ENCODE results near the gene MOCOS.

Gene MOCOS

GRCh38 chr18:36265015-36265414, 77.7 kb downstream of the MOCOS start:
- in situ Hi-C loops (cut with HindIII; ENCODE audit: low sequenced_read_pairs), result loop anchor here (25.0 kb wide), 1 partner anchor 178 kb away; no protein-coding TSS in a partner anchor

- in situ Hi-C loops (cut with HindIII; ENCODE audit: low sequenced_read_pairs), result loop anchor here (25.0 kb wide), 1 partner anchor 182 kb away; no protein-coding TSS in a partner anchor
These were observed 81.9 kb downstream of the MOCOS start for GRCh38 chr18:36269157-36269556.

GRCh38 chr18:36271153-36271552, 83.9 kb downstream of the MOCOS start:
- in situ Hi-C loops (cut with HindIII; ENCODE audit: low sequenced_read_pairs), result loop anchor here (25.0 kb wide), 1 partner anchor 184 kb away; no protein-coding TSS in a partner anchor

- in situ Hi-C loops (cut with HindIII; ENCODE audit: low sequenced_read_pairs), result loop anchor here (25.0 kb wide), 1 partner anchor 186 kb away; no protein-coding TSS in a partner anchor
These were observed 86.0 kb downstream of the MOCOS start for GRCh38 chr18:36273347-36273746.

- in situ Hi-C loops (cut with HindIII; ENCODE audit: low sequenced_read_pairs), result loop anchor here (25.0 kb wide), 1 partner anchor 187 kb away; no protein-coding TSS in a partner anchor
These were observed 86.9 kb downstream of the MOCOS start for GRCh38 chr18:36274083-36274715.

- in situ Hi-C loops (cut with HindIII; ENCODE audit: low sequenced_read_pairs), result no loop called here
These were observed 88.3 kb downstream of the MOCOS start for GRCh38 chr18:36275561-36275960.

GRCh38 chr18:36279001-36279400, 91.7 kb downstream of the MOCOS start:
- in situ Hi-C loops (cut with HindIII; ENCODE audit: low sequenced_read_pairs), result no loop called here

- in situ Hi-C loops (cut with HindIII; ENCODE audit: low sequenced_read_pairs), result no loop called here
These were observed 94.6 kb downstream of the MOCOS start for GRCh38 chr18:36281936-36282335.

GRCh38 chr18:36283448-36283847, 96.2 kb downstream of the MOCOS start:
- in situ Hi-C loops (cut with HindIII; ENCODE audit: low sequenced_read_pairs), result no loop called here

GRCh38 chr18:36284268-36284667, 97.0 kb downstream of the MOCOS start:
- in situ Hi-C loops (cut with HindIII; ENCODE audit: low sequenced_read_pairs), result no loop called here

GRCh38 chr18:36284671-36285295, 97.5 kb downstream of the MOCOS start:
- in situ Hi-C loops (cut with HindIII; ENCODE audit: low sequenced_read_pairs), result no loop called here

- in situ Hi-C loops (cut with HindIII; ENCODE audit: low sequenced_read_pairs), result no loop called here
These were observed 100.4 kb downstream of the MOCOS start for GRCh38 chr18:36287653-36288052.

- in situ Hi-C loops (cut with HindIII; ENCODE audit: low sequenced_read_pairs), result no loop called here
These were observed 101.4 kb downstream of the MOCOS start for GRCh38 chr18:36288689-36289088.

GRCh38 chr18:36294031-36294430, 106.7 kb downstream of the MOCOS start:
- in situ Hi-C loops (cut with HindIII; ENCODE audit: low sequenced_read_pairs), result no loop called here

GRCh38 chr18:36295214-36295613, 107.9 kb downstream of the MOCOS start:
- in situ Hi-C loops (cut with HindIII; ENCODE audit: low sequenced_read_pairs), result loop anchor here (5.0 kb wide), 1 partner anchor 37 kb away; no protein-coding TSS in a partner anchor

- in situ Hi-C loops (cut with HindIII; ENCODE audit: low sequenced_read_pairs), result loop anchor here (5.0 kb wide), 1 partner anchor 36 kb away; no protein-coding TSS in a partner anchor
These were observed 108.6 kb downstream of the MOCOS start for GRCh38 chr18:36295880-36296301.

- in situ Hi-C loops (cut with HindIII; ENCODE audit: low sequenced_read_pairs), result loop anchor here (5.0 kb wide), 1 partner anchor 35 kb away; no protein-coding TSS in a partner anchor
These were observed 109.5 kb downstream of the MOCOS start for GRCh38 chr18:36296650-36297416.

GRCh38 chr18:36297417-36298125, 110.3 kb downstream of the MOCOS start, which contains the start of gene FHOD3:
FHOD3 (plus strand) TSS chr18:36297713; CDS start chr18:36297836, 123 bp downstream.
- in situ Hi-C loops (cut with HindIII; ENCODE audit: low sequenced_read_pairs), result loop anchor here (5.0 kb wide), 1 partner anchor 35 kb away; no protein-coding TSS in a partner anchor

GRCh38 chr18:36298126-36298741, 110.9 kb downstream of the MOCOS start:
- in situ Hi-C loops (cut with HindIII; ENCODE audit: low sequenced_read_pairs), result loop anchor here (5.0 kb wide), 1 partner anchor 34 kb away; no protein-coding TSS in a partner anchor

GRCh38 chr18:36299015-36299414, 111.7 kb downstream of the MOCOS start:
- in situ Hi-C loops (cut with HindIII; ENCODE audit: low sequenced_read_pairs), result loop anchor here (5.0 kb wide), 1 partner anchor 33 kb away; no protein-coding TSS in a partner anchor

All from endothelial cell of hepatic sinusoid (primary cell).